Endometrial microvascular endothelial cells (primary cell): Measurements from ENCODE around the gene WWC2. TPM values are rescaled to one million over a fixed set of nuclear protein-coding genes. Genes with fewer than 3 reads are reported as not detected.
"Not testable (repeated sequence)": the region's sequence is repeated elsewhere in the genome, so short reads cannot be mapped to it uniquely, and the experiment has no call there.

Source experiments
- in situ Hi-C: cut with HindIII; loops from 2 replicates; pipeline ENCODE4 v1.10.0; 2017; ENCODE audit warnings: low sequenced_read_pairs, low pct_unique_long_range_greater_than_20kb; ENCODE audit errors: inconsistent ontology term
- total RNA-seq: library from RNA; depleted of rRNA; stranded (reverse); fragments of >200 nt; gene quantifications from one replicate; pipeline ENCODE4 v1.2.3, GENCODE V29; 2015; ENCODE audit errors: inconsistent ontology term

WWC2 gene
- total RNA-seq, 1 donor from 2014 or later = 27.0 TPM

GRCh38 chr4:183132865-183133264 lies 33.8 kb downstream of the WWC2 start:
- in situ Hi-C loops = no loop called here

GRCh38 chr4:183136855-183137254 lies 37.8 kb downstream of the WWC2 start:
- in situ Hi-C loops = no loop called here

GRCh38 chr4:183139058-183139750 lies 40.1 kb downstream of the WWC2 start:
- in situ Hi-C loops = no loop called here

- in situ Hi-C loops = loop anchor here (10.0 kb wide), 1 partner anchor 45 kb away; the partner anchor contains the start of gene WWC2
Observed at GRCh38 chr4:183139972-183140570, 41.0 kb downstream of the WWC2 start.

GRCh38 chr4:183140911-183141320 lies 41.9 kb downstream of the WWC2 start:
- in situ Hi-C loops = loop anchor here (10.0 kb wide), 1 partner anchor 46 kb away; the partner anchor contains the start of gene WWC2

- in situ Hi-C loops = loop anchor here (10.0 kb wide), 1 partner anchor 47 kb away; the partner anchor contains the start of gene WWC2
Observed at GRCh38 chr4:183141997-183142396, 42.9 kb downstream of the WWC2 start.

- in situ Hi-C loops = loop anchor here (10.0 kb wide), 1 partner anchor 48 kb away; the partner anchor contains the start of gene WWC2
Observed at GRCh38 chr4:183142571-183143550, 43.8 kb downstream of the WWC2 start.

- in situ Hi-C loops = loop anchor here (10.0 kb wide), 1 partner anchor 50 kb away; the partner anchor contains the start of gene WWC2
Observed at GRCh38 chr4:183144787-183145186, 45.7 kb downstream of the WWC2 start.

- in situ Hi-C loops = loop anchor here (10.0 kb wide), 1 partner anchor 51 kb away; the partner anchor contains the start of gene WWC2
Observed at GRCh38 chr4:183145773-183146172, 46.7 kb downstream of the WWC2 start.

GRCh38 chr4:183146478-183146877 lies 47.4 kb downstream of the WWC2 start:
- in situ Hi-C loops = loop anchor here (10.0 kb wide), 1 partner anchor 52 kb away; the partner anchor contains the start of gene WWC2

- in situ Hi-C loops = loop anchor here (10.0 kb wide), 1 partner anchor 52 kb away; the partner anchor contains the start of gene WWC2
Observed at GRCh38 chr4:183147196-183147595, 48.1 kb downstream of the WWC2 start.

- in situ Hi-C loops = loop anchor here (10.0 kb wide), 1 partner anchor 53 kb away; the partner anchor contains the start of gene WWC2
Observed at GRCh38 chr4:183147983-183148382, 48.9 kb downstream of the WWC2 start.

GRCh38 chr4:183149616-183150539 lies 50.8 kb downstream of the WWC2 start:
- in situ Hi-C loops = loop anchor here (10.0 kb wide), 1 partner anchor 55 kb away; the partner anchor contains the start of gene WWC2

GRCh38 chr4:183150664-183151063 lies 51.6 kb downstream of the WWC2 start:
- in situ Hi-C loops = not testable (repeated sequence)

GRCh38 chr4:183152232-183152631 lies 53.2 kb downstream of the WWC2 start:
- in situ Hi-C loops = not testable (repeated sequence)

- in situ Hi-C loops = no loop called here
Observed at GRCh38 chr4:183153190-183153916, 54.3 kb downstream of the WWC2 start.
